NCI-H2029 (cell line): Measurements from ENCODE around the gene SYS1.

Experiments used
- DNase-seq: peaks from one replicate; lab custom pipeline; 2025; lab: John Stamatoyannopoulos, UW

SYS1 gene

GRCh38 chr20:45362804-45363610 lies at the start of gene SYS1:
TSS of gene SYS1 (plus strand) at chr20:45363156. CDS start at chr20:45363532, 376 bp downstream.
- peak; percentile 97 for DNase-seq

GRCh38 chr20:45313943-45314342 lies 49.0 kb upstream of the SYS1 start:
- DNase-seq, result no peak

- DNase-seq, result no peak
Measured at GRCh38 chr20:45315672-45316071, 47.3 kb upstream of the SYS1 start.

- DNase-seq, result no peak
Measured at GRCh38 chr20:45316150-45317080, 46.5 kb upstream of the SYS1 start.

GRCh38 chr20:45317826-45318225 lies 45.1 kb upstream of the SYS1 start:
- no peak for DNase-seq

- no peak for DNase-seq
Measured at GRCh38 chr20:45318386-45318939, 44.5 kb upstream of the SYS1 start.

- no peak for DNase-seq
Measured at GRCh38 chr20:45318948-45319347, 44.0 kb upstream of the SYS1 start.

DNA sequence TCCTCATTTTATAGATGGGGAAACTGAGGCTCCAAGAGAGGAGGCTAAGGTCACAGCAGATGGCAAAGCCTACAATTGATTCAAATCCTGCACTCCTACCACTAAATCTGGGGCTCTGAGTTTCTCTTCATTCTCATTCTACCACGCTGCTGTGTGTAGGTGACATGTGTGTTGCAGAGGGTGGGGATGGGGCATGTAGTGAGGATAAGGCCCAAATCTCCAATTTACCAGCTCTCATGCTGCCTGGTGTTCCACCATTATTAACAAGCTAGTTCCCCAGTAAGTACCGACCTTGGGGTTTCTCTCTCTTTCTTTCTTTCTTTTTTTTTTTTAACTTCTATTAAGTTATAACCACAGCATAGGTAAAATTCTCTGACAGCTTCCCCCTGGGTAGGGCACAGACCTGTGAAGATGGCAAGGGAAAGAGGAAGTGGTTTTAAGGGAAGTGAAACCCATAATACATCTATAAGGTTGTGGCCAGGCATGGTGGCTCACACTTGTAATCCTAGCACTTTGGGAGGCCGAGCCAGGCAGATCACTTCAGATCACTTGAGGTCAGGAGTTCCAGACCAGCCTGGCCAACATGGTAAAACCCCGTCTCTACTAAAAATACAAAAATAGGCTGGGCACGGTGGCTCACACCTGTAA lies 41.9 kb upstream of the SYS1 start:
- no peak for DNase-seq

DNA sequence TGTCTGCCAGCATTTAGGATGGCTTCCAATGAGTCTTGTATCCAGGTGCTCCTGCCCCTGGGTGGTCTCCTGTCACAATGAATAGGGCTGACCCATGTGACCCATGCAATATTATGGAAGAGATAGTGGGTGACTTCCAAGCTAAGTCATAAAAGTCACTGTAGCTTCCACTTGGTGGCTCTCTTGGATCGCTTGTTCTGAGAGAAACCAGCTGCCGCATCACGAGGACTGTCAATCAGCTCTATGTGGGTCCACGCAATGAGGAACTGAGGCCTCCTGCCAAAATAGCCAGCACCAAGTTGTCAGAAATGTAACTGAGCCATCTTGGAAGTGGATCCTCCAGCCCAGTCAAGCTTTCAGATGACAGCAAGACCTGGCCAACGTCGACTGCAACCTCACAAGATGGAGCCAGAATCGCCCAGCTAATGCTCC lies 40.0 kb upstream of the SYS1 start:
- peak; percentile 63 for DNase-seq

DNA sequence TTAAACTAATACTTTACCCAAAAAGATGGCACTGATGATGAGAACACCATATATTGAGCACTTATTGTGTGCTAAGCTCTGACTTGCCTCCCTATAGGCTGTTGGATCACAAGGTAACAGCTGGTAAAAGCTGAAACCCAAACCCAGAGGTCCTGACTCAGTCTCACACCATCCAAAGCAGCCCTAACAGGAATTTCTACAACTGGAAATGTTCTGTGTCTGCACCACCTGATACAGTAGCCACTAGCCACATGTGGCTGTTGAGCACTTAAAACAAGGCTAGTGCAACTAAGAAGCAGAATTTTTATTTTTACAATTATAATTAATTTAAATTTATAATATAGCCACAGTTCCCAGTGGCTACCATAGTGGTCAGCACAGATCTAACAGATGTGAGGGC lies 39.2 kb upstream of the SYS1 start:
- DNase-seq, result no peak

DNA sequence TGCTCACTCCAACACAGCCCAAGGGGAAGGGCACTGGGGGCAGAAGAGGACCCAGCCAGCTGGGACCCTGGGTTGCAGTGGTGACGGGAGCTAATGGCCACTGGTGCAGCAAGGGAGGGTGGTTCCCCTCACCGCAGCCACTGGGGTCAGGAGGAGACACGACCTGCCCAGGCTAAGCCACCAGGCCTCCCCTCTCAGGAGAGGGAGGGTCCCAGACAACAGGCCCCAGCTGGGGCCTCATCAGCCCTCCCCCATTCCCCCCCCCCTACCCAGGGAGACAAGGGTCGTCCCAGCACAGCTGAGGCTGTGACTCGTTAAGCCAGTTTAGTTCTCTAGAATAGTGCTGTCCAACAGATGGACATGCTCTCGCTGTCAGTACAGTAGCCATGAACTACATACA lies 37.6 kb upstream of the SYS1 start:
- no peak for DNase-seq

- DNase-seq, result no peak
Measured at GRCh38 chr20:45328451-45328850, 34.5 kb upstream of the SYS1 start.

DNA sequence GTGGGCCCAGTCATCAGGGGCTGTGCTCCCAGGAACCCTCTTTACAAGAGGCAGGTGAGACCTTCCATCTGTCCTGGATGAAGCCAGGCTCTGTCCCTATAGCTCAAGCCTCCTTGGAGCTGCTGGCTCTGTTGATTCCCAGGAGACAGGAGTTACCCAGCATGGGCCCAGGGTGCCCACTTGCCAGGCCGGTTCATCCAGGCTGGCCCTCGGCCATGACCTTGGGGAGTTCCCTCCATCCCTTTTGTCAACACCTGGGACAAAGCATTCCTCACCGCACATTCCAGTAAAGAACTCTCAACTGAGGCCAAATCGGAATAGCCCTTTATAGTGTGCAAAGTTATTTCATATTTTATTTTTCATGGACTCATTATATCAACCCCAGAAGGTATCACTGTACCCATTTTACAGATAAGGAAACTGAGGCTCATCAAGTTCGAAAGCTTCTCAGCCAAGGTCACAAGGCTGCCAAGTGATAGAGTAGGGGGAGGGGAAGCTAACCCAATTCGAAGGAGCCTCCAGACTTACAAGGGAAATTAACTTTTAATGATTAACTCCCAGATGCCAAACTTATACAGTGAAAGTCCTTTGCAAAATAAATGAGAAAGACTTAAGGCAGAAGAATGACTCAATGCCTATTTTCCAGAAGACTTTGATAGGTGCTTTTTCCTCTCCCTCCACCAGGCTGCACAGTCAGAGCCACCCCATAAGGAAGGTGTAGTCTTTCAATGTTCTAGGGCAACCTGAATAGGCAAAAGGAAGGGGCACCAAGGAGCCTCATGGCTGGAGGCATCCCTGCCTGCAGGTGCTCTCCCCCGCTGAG lies 33.2 kb upstream of the SYS1 start:
- DNase-seq, result no peak

GRCh38 chr20:45330476-45330875 lies 32.5 kb upstream of the SYS1 start:
- DNase-seq, result no peak

DNA sequence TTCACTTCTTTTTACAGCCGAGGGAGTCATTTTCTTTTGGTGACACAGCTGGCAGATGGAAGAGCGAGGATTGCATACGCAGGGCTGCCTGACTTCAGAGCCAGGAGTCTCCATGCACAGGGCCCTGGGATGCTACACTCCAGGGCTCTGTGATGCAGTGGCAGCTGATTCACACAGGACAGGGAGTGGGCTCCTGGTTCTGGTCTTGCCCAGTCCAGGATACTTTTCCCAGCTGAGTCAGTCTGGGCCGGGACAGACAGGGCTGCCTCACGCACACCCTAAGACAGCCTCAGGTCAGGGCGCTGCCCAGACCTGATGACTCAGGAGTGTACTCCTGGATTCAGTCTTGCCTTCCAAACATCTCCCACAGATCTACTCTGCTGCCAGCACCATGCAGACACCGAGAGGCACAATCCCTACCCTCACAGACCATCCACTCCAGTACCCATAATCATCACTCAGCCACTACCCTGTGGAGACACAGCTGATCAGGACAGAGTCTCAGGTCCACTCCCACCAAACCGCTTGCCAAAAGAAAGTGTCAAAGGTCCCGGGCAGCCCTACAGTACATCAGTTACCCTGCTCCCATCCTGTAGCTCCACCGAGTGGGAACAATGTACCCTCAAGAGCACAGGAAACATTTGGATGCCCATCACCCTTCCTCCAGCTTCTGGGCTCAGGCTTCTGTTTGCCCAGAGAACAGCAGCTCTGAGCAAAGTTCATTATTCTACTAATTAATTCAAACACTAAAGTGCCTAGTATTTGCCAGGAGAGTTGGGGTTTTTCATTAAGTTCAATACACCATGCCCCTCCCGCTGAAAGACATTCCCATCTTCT lies 26.2 kb upstream of the SYS1 start:
- no peak for DNase-seq

DNA sequence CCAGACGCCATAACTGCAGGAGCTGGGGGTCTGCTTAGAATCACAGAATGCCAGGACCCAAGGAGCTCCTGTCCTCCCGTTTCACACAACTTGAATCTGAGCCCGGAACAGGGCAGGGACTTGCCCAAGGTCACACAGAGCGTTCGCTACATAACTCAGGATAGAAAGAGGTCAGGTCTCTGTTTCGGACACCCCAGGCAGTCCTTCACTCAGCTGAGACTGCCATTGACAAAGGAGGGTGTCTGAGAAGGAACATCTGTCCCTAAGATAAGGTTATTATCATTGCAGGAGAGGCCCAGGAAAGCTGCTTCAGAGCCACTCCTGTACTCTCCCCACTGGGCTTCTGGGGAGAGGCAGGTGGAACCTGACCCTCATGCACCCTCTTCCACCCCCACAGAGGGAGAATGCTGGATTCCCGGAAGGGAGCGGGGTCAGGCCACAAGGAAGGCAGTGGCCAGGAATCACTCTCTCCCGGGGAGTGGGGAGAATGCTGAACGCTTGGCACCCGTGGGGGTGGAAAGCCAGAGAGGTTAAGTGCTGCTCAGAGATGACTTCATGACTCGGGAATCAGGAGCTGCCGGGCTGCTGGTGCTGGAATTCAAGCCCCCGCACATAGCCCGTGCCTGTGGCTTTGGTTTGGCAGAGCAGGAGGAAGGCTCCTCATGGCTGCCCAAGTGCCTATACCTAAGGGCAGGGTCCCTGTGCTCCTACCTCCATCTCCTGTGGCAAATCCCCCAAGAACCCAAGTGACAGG lies 25.4 kb upstream of the SYS1 start:
- no peak for DNase-seq

GRCh38 chr20:45338121-45339030 lies 24.6 kb upstream of the SYS1 start:
- DNase-seq, result no peak

GRCh38 chr20:45339084-45339483 lies 23.9 kb upstream of the SYS1 start:
- DNase-seq, result no peak

- DNase-seq, result peak; percentile 43
Measured at GRCh38 chr20:45339799-45340198, 23.2 kb upstream of the SYS1 start.
